Activated CD4-positive, alpha-beta memory T cell treated with anti-CD3 and anti-CD28 coated beads, Interleukin-2, amount 10 ng/mL, durations not matched to agents 7 days and 5 days (primary cell): ENCODE data around the gene C1orf159. TPM values are rescaled to one million over a fixed set of nuclear protein-coding genes. Genes with fewer than 3 reads are reported as not detected.
A peak's percentile ranks its signal among the peaks of the same experiment; 100 is the strongest.
"Not testable (repeated sequence)": the region's sequence is repeated elsewhere in the genome, so short reads cannot be mapped to it uniquely, and the experiment has no call there.

Experiments used
- CTCF ChIA-PET: fragments of 350-600 bp; sonication (Branson Sonifier 250); formaldehyde crosslinking; loops from one replicate; lab custom pipeline; 2021; ENCODE audit warnings: antibody characterized with exemption, inconsistent platforms; lab: Charles Lee
- POLR2A ChIA-PET: fragments of 350-600 bp; sonication (Branson Sonifier 250); formaldehyde crosslinking; loops from one replicate; lab custom pipeline; 2021; ENCODE audit warnings: antibody characterized with exemption; lab: Charles Lee
- DNase-seq: peaks from one replicate; pipeline ENCODE4 v3.0.0-alpha.2; 2020
- H3K27ac Mint-ChIP-seq: one replicate; pipeline ENCODE4 v1.8.0; 2021; ENCODE audit warnings: mild to moderate bottlenecking, mixed read lengths
- H3K27me3 Mint-ChIP-seq: one replicate; pipeline ENCODE4 v1.8.0; 2021; ENCODE audit warnings: mixed read lengths
- H3K36me3 Mint-ChIP-seq: one replicate; pipeline ENCODE4 v1.8.0; 2021; ENCODE audit warnings: low read depth, mixed read lengths
- H3K4me1 Mint-ChIP-seq: one replicate; pipeline ENCODE4 v1.8.0; 2021; ENCODE audit warnings: mixed read lengths
- H3K4me3 Mint-ChIP-seq: one replicate; pipeline ENCODE4 v1.8.0; 2021; ENCODE audit warnings: mild to moderate bottlenecking, mixed read lengths
- H3K9me3 Mint-ChIP-seq: one replicate; pipeline ENCODE4 v1.8.0; 2021; ENCODE audit warnings: mixed read lengths
- total RNA-seq, 2 experiments: library from RNA; stranded (reverse); gene quantifications; one replicate each; pipeline ENCODE4 v1.2.3, GENCODE V29; 2021

Gene C1orf159
- total RNA-seq, 2 experiments from 2014 or later = 18.6 to 19.9 TPM

DNA sequence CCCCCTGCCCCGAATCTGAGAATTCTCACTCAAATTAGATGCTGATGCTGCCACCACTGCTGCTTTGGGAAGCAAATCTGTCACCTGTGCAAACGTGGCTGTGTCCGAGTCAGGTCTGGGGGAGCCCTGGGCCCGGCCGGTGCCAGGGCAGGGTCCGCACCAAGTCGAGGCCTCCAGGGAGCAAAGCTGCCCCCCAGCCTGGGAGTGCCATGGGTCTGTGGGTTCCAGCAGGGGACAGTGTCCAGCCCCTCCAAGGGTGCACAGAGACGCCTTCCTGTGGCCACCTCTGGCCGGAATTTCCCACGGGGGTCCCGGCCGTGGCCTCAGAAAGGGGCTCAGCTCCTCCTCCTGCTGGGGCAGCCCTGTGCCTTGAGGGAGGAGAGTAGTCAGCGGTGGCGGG lies 30.1 kb upstream of the C1orf159 start:
- Mint-ChIP-seq H3K27me3 (no peaks in the 10 kb centered on the region), H3K27ac (no peak overlapping the region), H3K4me3 (no peak overlapping the region), H3K4me1 (peaks cover 26% of the 10 kb centered on the region), H3K9me3 (no peaks in the 10 kb centered on the region), H3K36me3 (no peaks in the 10 kb centered on the region)
- CTCF ChIA-PET = no interaction called here
- no peak for DNase-seq
- POLR2A ChIA-PET = no interaction called here

GRCh38 chr1:1145547-1145914 lies 29.6 kb upstream of the C1orf159 start:
- Mint-ChIP-seq H3K27ac (peak overlapping the region; percentile 40), H3K4me1 (peaks cover 26% of the 10 kb centered on the region), H3K36me3 (no peaks in the 10 kb centered on the region), H3K4me3 (no peak overlapping the region), H3K9me3 (no peaks in the 10 kb centered on the region), H3K27me3 (no peaks in the 10 kb centered on the region)
- no peak for DNase-seq
- POLR2A ChIA-PET = no interaction called here
- CTCF ChIA-PET = no interaction called here

DNA sequence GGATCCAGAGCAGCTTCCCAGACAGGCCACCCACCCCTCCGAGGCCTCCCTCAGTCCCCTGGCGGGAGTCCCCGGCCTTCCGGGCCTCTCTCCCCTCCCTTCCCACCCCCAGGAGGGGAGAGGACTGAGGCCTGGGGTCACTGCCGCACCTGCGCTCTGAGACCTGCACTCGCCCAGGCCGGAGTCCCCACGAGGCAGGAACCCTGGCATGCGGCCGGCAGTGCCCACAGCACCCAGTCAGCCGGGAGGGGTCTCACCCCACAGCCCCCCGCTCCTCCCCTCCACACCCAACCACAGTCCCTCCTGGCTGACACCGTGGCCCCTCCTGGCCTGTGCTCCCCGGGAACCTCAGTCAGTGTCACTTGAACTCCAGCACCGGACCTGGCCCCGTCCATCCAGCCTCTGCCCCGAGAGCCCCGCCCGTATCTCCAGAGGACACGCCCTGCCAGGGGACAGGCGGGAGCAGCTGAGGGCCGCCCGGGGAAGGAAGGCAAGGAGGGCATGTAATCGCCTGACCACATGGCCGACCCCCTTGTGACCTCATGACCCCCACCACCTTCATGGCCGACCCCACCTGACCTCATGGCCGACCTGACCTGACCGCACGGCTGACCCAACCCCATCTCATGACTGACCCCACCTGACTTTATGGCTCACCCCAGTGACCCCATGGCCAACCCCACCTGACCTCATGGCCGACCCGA lies 29.1 kb upstream of the C1orf159 start:
- H3K36me3 Mint-ChIP-seq = no peaks in the 10 kb centered on the region
- DNase-seq = no peak
- ChIA-PET POLR2A (no interaction called here), CTCF (no interaction called here)
- no peaks in the 10 kb centered on the region for H3K27me3 Mint-ChIP-seq
- H3K4me1 Mint-ChIP-seq = peaks cover 26% of the 10 kb centered on the region
- H3K4me3 Mint-ChIP-seq = no peak overlapping the region
- peak overlapping the region; percentile 89 for H3K27ac Mint-ChIP-seq
- no peaks in the 10 kb centered on the region for H3K9me3 Mint-ChIP-seq

DNA sequence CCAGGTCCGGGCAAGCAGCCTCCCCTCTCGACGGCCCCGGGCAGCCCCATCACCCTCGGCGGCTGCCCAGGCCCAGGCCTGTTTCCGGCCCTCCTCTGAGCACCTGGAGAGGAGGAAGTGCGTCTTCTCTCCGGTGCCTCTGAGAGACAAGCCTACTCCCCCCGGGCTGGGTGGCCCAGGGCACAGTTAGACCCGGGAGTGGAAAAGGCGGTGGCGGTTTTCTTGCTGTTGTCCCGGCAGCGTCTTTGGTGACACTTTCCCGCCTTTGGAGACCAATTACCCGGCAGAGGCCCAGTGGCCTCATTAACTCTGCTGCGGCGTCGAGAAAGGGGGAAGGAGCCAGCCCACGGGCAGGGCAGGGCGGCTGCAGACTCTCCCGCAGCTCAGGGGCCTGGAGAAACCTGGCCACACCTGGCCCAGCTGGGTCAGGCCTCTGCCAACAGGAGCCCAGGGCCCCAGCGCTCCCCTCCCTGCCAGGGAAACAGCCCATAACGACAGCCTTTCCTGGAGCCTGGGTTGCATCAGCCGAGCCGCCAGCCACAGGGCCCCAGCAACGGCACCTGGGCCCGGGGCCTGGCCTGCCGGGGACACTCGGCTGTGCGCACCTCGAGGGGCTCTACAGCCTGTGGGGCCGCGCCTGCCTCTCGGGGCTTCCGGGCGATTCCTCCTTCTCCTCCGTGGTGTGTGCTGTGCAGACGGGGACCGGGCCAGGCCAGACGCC lies 28.4 kb upstream of the C1orf159 start:
- Mint-ChIP-seq H3K27me3 (no peaks in the 10 kb centered on the region), H3K4me1 (peaks cover 26% of the 10 kb centered on the region), H3K9me3 (no peaks in the 10 kb centered on the region), H3K36me3 (no peaks in the 10 kb centered on the region), H3K4me3 (no peak overlapping the region), H3K27ac (peak overlapping the region; percentile 89)
- ChIA-PET CTCF (no interaction called here), POLR2A (no interaction called here)
- peak; percentile 69 for DNase-seq

GRCh38 chr1:1143636-1144035 lies 27.7 kb upstream of the C1orf159 start:
- H3K27ac Mint-ChIP-seq = peak overlapping the region; percentile 89
- no peaks in the 10 kb centered on the region for H3K27me3 Mint-ChIP-seq
- POLR2A ChIA-PET = no interaction called here
- H3K4me3 Mint-ChIP-seq = no peak overlapping the region
- DNase-seq = no peak
- no peaks in the 10 kb centered on the region for H3K9me3 Mint-ChIP-seq
- no peaks in the 10 kb centered on the region for H3K36me3 Mint-ChIP-seq
- CTCF ChIA-PET = no interaction called here
- peaks cover 29% of the 10 kb centered on the region for H3K4me1 Mint-ChIP-seq

DNA sequence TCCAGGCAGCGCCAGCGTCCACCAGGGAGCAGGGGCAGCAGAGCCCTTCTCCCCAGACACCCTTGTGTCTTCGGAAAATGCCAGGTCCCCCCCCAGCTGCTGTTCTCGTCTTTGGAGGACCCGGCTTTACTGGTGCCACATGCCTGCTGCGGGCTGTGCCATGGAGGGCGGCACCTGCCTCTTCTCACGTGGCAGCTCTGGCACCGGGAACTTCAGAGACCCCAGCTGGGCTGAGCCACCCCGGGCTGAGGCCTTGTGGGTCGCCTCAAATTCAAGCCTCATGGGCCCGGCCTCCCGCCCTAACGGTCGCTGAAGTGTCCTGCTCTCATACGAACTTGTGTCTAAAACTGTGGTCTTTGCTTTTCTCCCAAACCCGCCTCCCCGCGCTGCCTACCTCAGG lies 27.0 kb upstream of the C1orf159 start:
- POLR2A ChIA-PET = no interaction called here
- Mint-ChIP-seq H3K9me3 (no peaks in the 10 kb centered on the region), H3K27ac (no peak overlapping the region), H3K27me3 (no peaks in the 10 kb centered on the region), H3K4me1 (peaks cover 34% of the 10 kb centered on the region), H3K36me3 (no peaks in the 10 kb centered on the region), H3K4me3 (no peak overlapping the region)
- DNase-seq = no peak
- CTCF ChIA-PET = no interaction called here

DNA sequence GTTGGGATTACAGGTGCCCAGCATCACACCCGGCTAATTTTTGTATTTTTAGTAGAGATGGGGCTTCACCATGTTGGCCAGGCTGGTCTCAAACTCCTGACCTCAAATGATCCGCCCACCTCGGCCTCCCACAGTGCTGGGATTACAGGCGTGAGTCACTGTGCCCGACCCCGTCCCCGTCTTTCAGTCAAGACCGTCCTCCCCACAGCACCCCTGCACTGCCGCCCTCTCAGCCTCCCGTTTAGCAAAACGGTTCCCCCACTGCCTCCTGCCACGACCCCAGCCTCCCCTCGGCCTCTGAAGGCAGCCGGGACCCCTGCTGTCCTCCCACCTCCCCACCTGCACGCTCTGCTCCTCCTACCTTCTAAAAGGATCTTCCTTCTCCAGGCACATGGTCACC lies 26.5 kb upstream of the C1orf159 start:
- H3K27me3 Mint-ChIP-seq, CTCF ChIA-PET, DNase-seq, POLR2A ChIA-PET, H3K36me3 Mint-ChIP-seq, H3K9me3 Mint-ChIP-seq, H3K4me3 Mint-ChIP-seq: not testable (repeated sequence)
- Mint-ChIP-seq H3K4me1 (peaks cover 37% of the 10 kb centered on the region), H3K27ac (peak overlapping the region; percentile 14)

DNA sequence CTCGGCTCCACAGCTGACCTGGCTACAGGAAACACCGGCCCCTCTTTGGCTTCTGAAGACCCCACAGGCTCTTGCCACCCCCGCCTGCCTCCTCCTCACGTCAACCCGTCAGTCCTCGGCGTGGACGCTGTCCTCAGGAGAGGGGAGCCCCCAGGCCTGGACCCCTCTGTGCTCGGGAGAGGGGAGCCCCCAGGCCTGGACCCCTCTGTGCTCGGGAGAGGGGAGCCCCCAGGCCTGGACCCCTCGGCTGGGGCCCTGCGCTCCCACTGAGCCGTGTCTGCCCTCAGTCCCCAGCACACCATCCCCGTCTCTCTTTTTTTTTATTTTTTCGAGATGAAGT lies 26.0 kb upstream of the C1orf159 start:
- no peak for DNase-seq
- H3K27ac Mint-ChIP-seq = no peak overlapping the region
- ChIA-PET CTCF (no interaction called here), POLR2A (no interaction called here)
- H3K27me3 Mint-ChIP-seq = peaks cover 2% of the 10 kb centered on the region
- no peaks in the 10 kb centered on the region for H3K36me3 Mint-ChIP-seq
- H3K4me3 Mint-ChIP-seq = no peak overlapping the region
- H3K4me1 Mint-ChIP-seq = peaks cover 38% of the 10 kb centered on the region
- no peaks in the 10 kb centered on the region for H3K9me3 Mint-ChIP-seq

DNA sequence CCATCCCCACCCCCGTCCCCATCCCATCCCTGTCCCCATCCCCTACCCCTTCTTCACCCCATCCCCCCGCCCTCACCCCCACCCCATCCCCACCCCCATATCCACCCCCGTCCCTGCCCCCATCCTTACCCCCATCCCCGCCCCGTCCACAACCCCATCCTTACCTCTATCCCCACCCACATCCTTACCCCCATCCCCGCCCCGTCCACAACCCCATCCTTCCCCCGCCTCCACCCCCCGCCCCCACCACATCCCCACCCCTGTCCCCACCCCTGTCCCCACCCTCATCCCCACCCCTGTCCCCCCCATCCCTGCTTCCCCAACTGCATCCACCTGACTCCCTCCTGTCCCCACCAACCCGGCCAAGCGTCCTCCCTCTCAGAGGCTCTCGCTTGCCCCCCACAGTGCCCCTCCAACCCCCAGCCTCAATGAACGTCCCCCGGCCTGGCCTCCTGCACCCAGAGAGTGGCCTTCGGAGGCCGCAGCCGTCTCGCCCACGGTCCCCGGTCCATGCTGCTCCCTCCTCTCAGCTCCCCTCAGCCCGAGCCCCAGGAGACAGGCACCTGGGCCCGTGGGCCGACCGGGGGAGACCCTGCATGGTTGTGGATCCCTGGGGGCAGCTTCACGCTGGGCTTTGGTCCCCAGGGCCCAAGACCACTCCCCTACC lies 25.5 kb upstream of the C1orf159 start:
- CTCF ChIA-PET = no interaction called here
- Mint-ChIP-seq H3K27ac (no peak overlapping the region), H3K9me3 (no peaks in the 10 kb centered on the region), H3K4me1 (peaks cover 40% of the 10 kb centered on the region), H3K4me3 (no peak overlapping the region), H3K27me3 (peaks cover 2% of the 10 kb centered on the region), H3K36me3 (no peaks in the 10 kb centered on the region)
- no peak for DNase-seq
- POLR2A ChIA-PET = no interaction called here

GRCh38 chr1:1140673-1141072 lies 24.8 kb upstream of the C1orf159 start:
- H3K4me3 Mint-ChIP-seq = no peak overlapping the region
- no peak for DNase-seq
- peaks cover 41% of the 10 kb centered on the region for H3K4me1 Mint-ChIP-seq
- H3K27me3 Mint-ChIP-seq = peaks cover 2% of the 10 kb centered on the region
- H3K27ac Mint-ChIP-seq = no peak overlapping the region
- ChIA-PET POLR2A (no interaction called here), CTCF (no interaction called here)
- no peaks in the 10 kb centered on the region for H3K36me3 Mint-ChIP-seq
- no peaks in the 10 kb centered on the region for H3K9me3 Mint-ChIP-seq

DNA sequence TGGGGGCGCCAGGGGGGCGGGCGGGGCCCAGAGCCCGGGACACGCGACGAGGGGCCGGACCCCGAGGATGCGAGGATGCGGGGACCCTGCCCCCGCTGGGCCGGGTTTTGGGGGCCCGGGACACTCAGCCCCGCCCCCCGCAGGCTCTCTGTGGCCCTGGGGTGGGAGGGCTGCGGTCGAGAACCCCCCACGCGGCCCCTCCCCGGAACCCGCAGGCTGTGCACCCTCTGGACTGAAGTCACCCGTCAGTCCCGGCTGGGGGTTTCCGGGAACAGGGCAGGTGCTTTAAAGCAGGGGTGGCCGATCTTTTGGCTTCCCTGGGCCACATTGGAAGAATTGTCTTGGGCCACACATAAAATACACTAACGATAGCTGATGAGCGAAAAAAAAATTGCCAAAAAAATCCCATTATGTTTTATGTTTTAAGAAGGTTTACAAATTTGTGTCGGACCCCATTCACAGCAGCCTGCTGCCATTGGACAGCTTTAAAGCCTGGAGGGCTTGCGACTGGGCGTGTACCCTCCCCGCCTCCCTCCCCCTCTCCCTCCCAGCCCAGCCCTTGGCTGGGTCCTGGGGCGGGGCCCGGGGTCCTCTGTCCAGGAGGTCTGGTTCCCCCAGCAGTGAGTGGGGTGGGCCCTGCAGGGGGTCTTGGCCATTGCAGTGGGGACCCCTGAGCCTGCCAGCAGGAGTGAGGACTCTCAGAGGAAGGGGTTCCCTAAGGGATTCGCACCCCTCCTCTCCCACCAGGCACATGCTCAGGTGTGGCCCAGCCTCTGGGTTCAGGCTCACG lies 21.6 kb upstream of the C1orf159 start:
- peak overlapping the region; percentile 63 for H3K4me3 Mint-ChIP-seq
- CTCF ChIA-PET = interaction anchor here (1.7 kb wide), 1 partner anchor 15 kb away, joined by 4 read pairs; no protein-coding TSS in a partner anchor

GRCh38 chr1:1136547-1137230 lies 20.8 kb upstream of the C1orf159 start:
- CTCF ChIA-PET = interaction anchor here (1.7 kb wide), 1 partner anchor 14 kb away, joined by 4 read pairs; no protein-coding TSS in a partner anchor
- DNase-seq = no peak

More for the DNA sequence above, 21.6 kb upstream of the C1orf159 start:
- H3K4me1 Mint-ChIP-seq = peaks cover 27% of the 10 kb centered on the region
- peak; percentile 75 for DNase-seq
- H3K36me3 Mint-ChIP-seq = no peaks in the 10 kb centered on the region
- POLR2A ChIA-PET = interaction anchor here (1.1 kb wide), 1 partner anchor 45 kb away, joined by 4 read pairs; no protein-coding TSS in a partner anchor
- no peaks in the 10 kb centered on the region for H3K9me3 Mint-ChIP-seq
- H3K27me3 Mint-ChIP-seq = peaks cover 2% of the 10 kb centered on the region
- H3K27ac Mint-ChIP-seq = peak overlapping the region; percentile 74

More at GRCh38 chr1:1136547-1137230, 20.8 kb upstream of the C1orf159 start:
- Mint-ChIP-seq H3K4me1 (peaks cover 21% of the 10 kb centered on the region), H3K27me3 (peaks cover 2% of the 10 kb centered on the region), H3K27ac (no peak overlapping the region), H3K4me3 (no peak overlapping the region), H3K36me3 (no peaks in the 10 kb centered on the region), H3K9me3 (no peaks in the 10 kb centered on the region)
- POLR2A ChIA-PET = interaction anchor here (0.7 to 1.1 kb wide), 3 partner anchors 18 to 44 kb away, joined by 3 to 4 read pairs (median 3); no protein-coding TSS in a partner anchor
